SU-DHL-6 (cell line): ENCODE results near the gene GPR65.

Experiments
- H2AFZ ChIP-seq: fragments of 200-600 bp; sonication (generic); 2 replicates; pipeline ENCODE4 v1.6.1; 2014; ENCODE audit warnings: low read depth, mild to moderate bottlenecking, moderate library complexity, mixed read lengths, antibody characterized with exemption, low read length; ENCODE audit not compliant: severe bottlenecking
- H3F3A ChIP-seq: fragments of 200-600 bp; shearing (Covaris generic); 2 replicates; pipeline ENCODE4 v1.6.0; 2016; ENCODE audit warnings: antibody characterized with exemption, mild to moderate bottlenecking; ENCODE audit not compliant: insufficient read depth
- H3K27ac ChIP-seq: fragments of 200-600 bp; sonication (generic); 2 replicates; pipeline ENCODE4 v1.5.1; 2016; ENCODE audit warnings: low read depth, mild to moderate bottlenecking, low read length, moderate library complexity, mixed read lengths
- H3K27me3 ChIP-seq: fragments of 200-600 bp; sonication (generic), shearing (Covaris generic); 2 replicates; pipeline ENCODE4 v1.6.0; 2014; ENCODE audit warnings: mild to moderate bottlenecking, low read length
- H3K36me3 ChIP-seq: fragments of 200-600 bp; sonication (generic); 2 replicates; pipeline ENCODE4 v1.6.1; 2014; ENCODE audit warnings: mild to moderate bottlenecking, low read length, mixed read lengths
- H3K4me2 ChIP-seq: fragments of 300-600, 200-600 bp; shearing (Covaris generic), sonication (generic); 2 replicates; pipeline ENCODE4 v1.6.0; 2014; ENCODE audit warnings: low read length, low read depth, mild to moderate bottlenecking; ENCODE audit not compliant: poor library complexity, severe bottlenecking
- H3K4me3 ChIP-seq: fragments of 200-600 bp; sonication (generic); 2 replicates; pipeline ENCODE4 v1.5.1; 2014; ENCODE audit warnings: antibody characterized with exemption, low read length, mild to moderate bottlenecking, mixed read lengths; ENCODE audit not compliant: insufficient read depth, poor library complexity, severe bottlenecking
- H3K79me2 ChIP-seq: fragments of 200-600 bp; sonication (generic); 2 replicates; pipeline ENCODE4 v1.6.1; 2014; ENCODE audit warnings: mild to moderate bottlenecking, low read length, moderate library complexity; ENCODE audit not compliant: insufficient read depth
- H3K9ac ChIP-seq: fragments of 200-600 bp; sonication (generic); 2 replicates; pipeline ENCODE4 v1.7.0; 2014; ENCODE audit warnings: mild to moderate bottlenecking, low read length
- H3K9me2 ChIP-seq: fragments of 200-600 bp; sonication (generic); replicated peaks from 2 replicates; pipeline ENCODE4 v1.6.1; 2014; ENCODE audit warnings: low read length; ENCODE audit not compliant: insufficient read depth
- H3K9me3 ChIP-seq: fragments of 200-600 bp; sonication (generic); 2 replicates; pipeline ENCODE4 v1.6.1; 2014; ENCODE audit warnings: low read length, mixed read lengths; ENCODE audit not compliant: insufficient read depth
- H4K20me1 ChIP-seq: fragments of 200-600 bp; sonication (generic); 2 replicates; pipeline ENCODE4 v1.6.1; 2014; ENCODE audit warnings: low read depth, mild to moderate bottlenecking, antibody characterized with exemption, low read length, moderate library complexity, mixed read lengths
- CTCF ChIP-seq: fragments of 200-600 bp; sonication (generic); IDR thresholded peaks from one replicate; pipeline ENCODE4 v1.5.1; 2017; ENCODE audit warnings: antibody characterized with exemption, mild to moderate bottlenecking, low read length, moderate library complexity; ENCODE audit not compliant: insufficient read depth, poor library complexity, severe bottlenecking
- EZH2phosphoT487 ChIP-seq: fragments of 200-600 bp; sonication (generic), shearing (Covaris generic); conservative IDR thresholded peaks from 2 replicates; pipeline ENCODE4 v1.6.1; 2018; ENCODE audit warnings: mild to moderate bottlenecking, antibody characterized with exemption, low read length, moderate library complexity, mixed read lengths

GPR65 gene

GRCh38 chr14:88003425-88003824 lies 1.5 kb upstream of the GPR65 start:
- Histone ChIP-seq H3K79me2 (peaks cover 32% of the 10 kb centered on the region), H3K4me3 (no peak overlapping the region), H3F3A (peaks cover 20% of the 10 kb centered on the region), H3K9ac (no peak overlapping the region), H2AFZ (no peak overlapping the region), H3K9me2 (no peaks in the 10 kb centered on the region), H3K27me3 (no peaks in the 10 kb centered on the region), H3K27ac (no peak overlapping the region), H3K4me2 (peak overlapping the region; percentile 92), H4K20me1 (no peaks in the 10 kb centered on the region), H3K9me3 (no peaks in the 10 kb centered on the region), H3K36me3 (no peaks in the 10 kb centered on the region)
- TF ChIP-seq CTCF (no peak), EZH2phosphoT487 (no peak)

GRCh38 chr14:88004506-88005036 lies 364 bp upstream of the GPR65 start:
- peaks cover 20% of the 10 kb centered on the region for H3F3A ChIP-seq
- TF ChIP-seq EZH2phosphoT487 = no peak
- TF ChIP-seq CTCF = no peak
- peak overlapping the region; percentile 90 for H3K27ac ChIP-seq
- no peaks in the 10 kb centered on the region for H3K9me2 ChIP-seq
- peak overlapping the region; percentile 89 for H2AFZ ChIP-seq
- H3K9me3 ChIP-seq = no peaks in the 10 kb centered on the region
- H3K4me2 ChIP-seq = peak overlapping the region; percentile 92
- H4K20me1 ChIP-seq = no peaks in the 10 kb centered on the region
- H3K79me2 ChIP-seq = peaks cover 43% of the 10 kb centered on the region
- H3K9ac ChIP-seq = peak overlapping the region; percentile 65
- peak overlapping the region; percentile 72 for H3K4me3 ChIP-seq
- H3K27me3 ChIP-seq = no peaks in the 10 kb centered on the region
- no peaks in the 10 kb centered on the region for H3K36me3 ChIP-seq

- Histone ChIP-seq H3K9me2 (no peaks in the 10 kb centered on the region), H3K36me3 (peaks cover 7% of the 10 kb centered on the region; the same call in 1 of the 2 replicates), H2AFZ (peak overlapping the region; percentile 4), H3K9me3 (no peaks in the 10 kb centered on the region), H3F3A (peaks cover 20% of the 10 kb centered on the region), H3K9ac (peak overlapping the region; percentile 65), H3K27ac (peak overlapping the region; percentile 90), H3K27me3 (no peaks in the 10 kb centered on the region), H3K4me3 (peak overlapping the region; percentile 72), H3K79me2 (peaks cover 60% of the 10 kb centered on the region), H3K4me2 (peak overlapping the region; percentile 92), H4K20me1 (no peaks in the 10 kb centered on the region)
- TF ChIP-seq EZH2phosphoT487 (no peak), CTCF (no peak)
Measured at GRCh38 chr14:88005978-88006851, 1.3 kb downstream of the GPR65 start.
